ENCODE measurements around the gene FAF1.
"Not testable (repeated sequence)": the region's sequence is repeated elsewhere in the genome, so short reads cannot be mapped to it uniquely, and the experiment has no call there.

The FAF1 gene

DNA sequence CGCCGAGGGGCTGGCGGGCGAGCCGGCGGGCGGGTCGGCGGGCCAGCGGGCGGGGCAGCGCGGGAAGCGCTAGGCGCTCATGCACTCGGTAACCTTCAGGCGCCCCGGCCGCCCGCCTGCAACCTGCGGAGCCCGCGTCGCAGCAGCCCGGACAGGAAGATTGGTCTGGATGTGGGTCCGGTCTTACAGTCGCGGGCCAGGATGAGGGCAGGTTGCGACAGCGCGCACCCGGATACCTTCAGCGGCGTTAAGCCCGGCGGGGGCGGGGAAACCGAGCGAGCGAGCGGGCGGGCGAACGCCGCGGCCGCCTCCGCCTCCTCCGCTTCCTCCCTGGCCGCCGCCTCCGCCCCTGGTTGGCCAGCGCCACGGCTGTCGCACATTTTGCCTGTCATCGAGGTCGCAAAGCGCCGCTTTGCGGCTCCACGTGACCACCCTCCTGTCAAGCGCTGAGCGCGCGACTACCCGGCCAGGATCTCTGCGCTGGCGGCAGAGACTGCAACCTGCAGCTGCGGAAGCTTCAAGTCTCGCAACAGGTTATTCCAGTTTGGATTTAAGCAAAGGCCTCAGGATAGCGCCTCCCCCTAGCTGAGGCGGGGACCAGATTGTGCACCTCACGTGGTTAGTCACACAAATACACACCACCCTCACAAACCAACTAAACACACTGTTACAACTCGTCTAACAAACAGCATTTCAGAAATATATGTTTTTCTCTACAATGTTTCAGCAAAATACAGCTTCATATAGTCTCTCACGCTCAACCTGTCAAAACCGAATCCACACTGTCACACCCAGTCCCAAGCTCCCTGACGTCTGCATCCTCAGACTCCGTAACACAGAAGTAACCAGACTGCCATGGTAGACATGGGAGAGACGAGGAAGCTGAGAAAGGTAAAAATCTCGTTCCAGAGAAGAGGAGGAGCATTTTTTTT is at the start of gene FAF1:
Gene FAF1, minus strand, starts transcription at position 355 of the 932 bp plus-strand sequence. CDS start 456 bp downstream, outside the sequence.
- peak; percentile 90 for DNase-seq

DNA sequence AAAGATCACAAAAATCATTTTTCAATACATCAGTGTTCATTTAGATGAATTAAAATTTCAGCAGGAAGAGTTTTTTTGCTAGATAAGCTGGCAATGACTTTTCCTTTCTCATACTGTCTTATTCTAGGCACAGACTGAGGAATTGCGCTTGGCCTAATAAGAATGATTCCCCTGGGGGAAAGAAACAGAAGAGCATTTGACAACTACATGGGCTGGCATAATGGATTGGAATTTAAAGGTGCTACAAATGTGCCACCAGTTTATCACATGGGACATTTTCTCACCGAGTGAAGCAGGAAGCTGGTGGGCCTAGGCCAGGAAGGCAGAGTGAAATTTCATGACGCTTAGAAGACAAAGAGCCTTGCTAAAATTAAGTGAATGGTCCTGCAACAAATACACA is 49.3 kb upstream of the FAF1 start:
- DNase-seq = no peak

- DNase-seq = not testable (repeated sequence)
Observed at GRCh38 chr1:51005549-51005948, 45.5 kb upstream of the FAF1 start.

- DNase-seq = peak; percentile 91
Observed at GRCh38 chr1:51002516-51002915, 42.4 kb upstream of the FAF1 start.

- no peak for DNase-seq
Observed at GRCh38 chr1:51000651-51001050, 40.6 kb upstream of the FAF1 start.

- no peak for DNase-seq
Observed at GRCh38 chr1:51000160-51000559, 40.1 kb upstream of the FAF1 start.

- not testable (repeated sequence) for DNase-seq
Observed at GRCh38 chr1:50999375-50999774, 39.3 kb upstream of the FAF1 start.

DNA sequence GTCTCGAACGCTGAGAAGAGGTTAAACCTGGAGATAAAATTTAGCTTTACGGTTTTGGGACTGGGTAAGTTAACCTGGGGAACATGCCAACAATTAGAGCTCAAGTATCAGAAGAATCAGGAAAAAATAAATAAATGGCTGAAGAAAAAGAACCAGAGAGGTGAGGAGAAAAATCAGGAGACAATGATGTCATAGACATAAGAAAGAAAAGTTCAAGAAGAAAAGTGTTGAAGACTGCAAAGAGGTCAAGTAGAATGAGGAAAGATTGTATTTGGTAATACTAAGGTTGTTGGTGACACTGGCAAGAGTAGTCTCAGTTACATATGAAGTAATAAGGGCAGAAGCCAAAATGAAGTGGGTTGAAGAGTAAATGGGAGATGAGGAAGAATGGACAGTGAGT is 36.0 kb upstream of the FAF1 start:
- DNase-seq = no peak

- DNase-seq = no peak
Observed at GRCh38 chr1:50995651-50996050, 35.6 kb upstream of the FAF1 start.

- DNase-seq = no peak
Observed at GRCh38 chr1:50994997-50995396, 34.9 kb upstream of the FAF1 start.

GRCh38 chr1:50993645-50994044 is 33.6 kb upstream of the FAF1 start:
- no peak for DNase-seq

DNA sequence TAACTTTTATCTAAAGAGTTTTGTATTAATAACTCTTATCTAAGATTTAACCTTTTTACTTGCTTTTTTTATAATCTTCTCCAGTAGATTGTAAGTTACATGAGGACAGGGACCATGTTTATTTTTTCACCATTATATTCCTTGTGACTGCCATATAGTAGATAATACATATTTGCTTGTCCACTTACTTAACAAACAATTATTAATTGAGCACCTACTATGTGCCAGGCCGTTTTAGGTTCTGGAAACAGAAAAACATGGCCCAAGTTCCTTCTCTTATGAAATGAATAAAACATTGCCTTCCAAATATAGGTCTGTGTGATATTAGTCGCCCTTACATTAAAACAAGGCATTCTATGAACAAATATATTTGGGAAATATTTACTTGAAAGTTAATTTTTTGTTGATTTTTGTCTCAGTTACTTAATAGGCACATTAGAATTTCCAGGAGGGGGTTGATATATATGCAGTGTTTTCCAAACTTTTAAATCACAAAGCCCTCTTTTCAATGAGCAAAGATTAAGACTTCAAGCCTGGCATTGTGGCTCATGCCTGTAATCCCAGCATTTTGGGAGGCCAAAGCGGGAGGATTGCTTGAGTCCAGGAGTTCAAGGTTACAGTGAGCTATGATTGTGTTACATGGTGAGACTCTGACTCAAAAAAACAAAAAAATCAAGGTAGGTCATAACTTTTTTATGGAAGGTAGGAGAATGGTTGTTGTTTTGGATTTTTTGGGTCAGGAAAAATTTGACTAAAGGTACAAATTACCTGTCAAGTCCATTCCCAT is 32.7 kb upstream of the FAF1 start:
- no peak for DNase-seq

DNA sequence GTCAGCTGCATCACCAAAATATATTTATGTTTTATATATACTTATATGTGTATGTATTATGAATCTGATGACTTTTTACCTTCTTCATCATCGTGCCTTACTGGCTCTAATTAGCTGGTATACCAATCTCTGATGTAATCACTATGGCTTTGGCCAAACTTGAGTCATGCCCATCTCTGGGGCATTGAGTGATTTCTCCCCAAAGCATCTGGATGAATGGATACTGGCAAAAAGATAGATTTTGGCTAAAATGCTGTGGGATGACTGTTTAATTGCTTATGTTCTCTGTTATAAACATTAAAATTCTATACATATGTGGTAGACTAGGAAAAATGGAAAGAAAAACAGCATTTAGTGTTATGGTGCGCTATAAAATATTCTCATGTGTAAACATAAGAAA is 29.6 kb upstream of the FAF1 start:
- DNase-seq = no peak

GRCh38 chr1:50986653-50987052 is 26.6 kb upstream of the FAF1 start:
- no peak for DNase-seq

DNA sequence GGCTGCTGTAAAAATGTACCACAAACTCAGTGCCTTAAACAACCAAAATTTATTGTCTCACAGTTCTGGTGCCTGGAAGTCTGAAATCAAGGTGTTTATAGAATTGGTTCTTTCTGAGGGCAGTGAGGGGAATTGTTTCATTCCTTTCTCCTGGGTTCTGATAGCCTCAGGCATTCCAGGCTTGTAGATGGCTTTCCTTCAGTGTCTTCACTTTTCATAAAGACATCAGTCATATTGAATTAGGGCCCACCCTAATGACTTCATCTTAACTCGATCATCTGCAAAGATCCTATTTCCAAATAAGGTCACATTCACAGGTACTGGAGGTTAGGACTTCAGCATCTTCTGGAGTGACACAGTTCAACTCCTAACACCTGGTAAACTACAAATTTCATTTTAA is 25.0 kb upstream of the FAF1 start:
- no peak for DNase-seq

DNA sequence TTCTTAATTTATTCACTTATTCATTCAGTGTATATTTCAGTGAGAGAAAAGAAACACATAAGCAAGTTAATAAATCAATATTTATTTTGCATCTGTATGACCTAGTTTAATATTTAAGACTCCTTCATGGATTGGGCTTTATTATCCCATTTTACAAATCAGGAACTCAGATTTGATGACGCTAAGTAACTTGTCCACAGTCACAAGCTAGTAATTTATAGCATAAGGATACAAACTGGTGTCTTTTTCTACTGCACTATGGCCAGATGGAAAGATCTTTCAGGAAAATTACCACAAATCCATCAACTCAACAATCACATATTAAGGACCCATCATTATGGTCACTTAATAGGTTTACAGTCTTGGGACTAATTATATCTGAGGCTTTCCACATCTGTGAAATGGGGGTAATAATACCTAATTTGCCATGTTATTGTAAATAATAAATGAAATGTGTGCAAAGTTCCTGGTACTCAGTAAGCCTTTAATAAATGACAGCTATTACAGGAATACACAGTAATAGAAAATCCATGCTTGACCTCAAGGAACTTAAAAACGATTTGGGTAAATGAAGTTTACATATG is 23.2 kb upstream of the FAF1 start:
- peak; percentile 91 for DNase-seq

DNA sequence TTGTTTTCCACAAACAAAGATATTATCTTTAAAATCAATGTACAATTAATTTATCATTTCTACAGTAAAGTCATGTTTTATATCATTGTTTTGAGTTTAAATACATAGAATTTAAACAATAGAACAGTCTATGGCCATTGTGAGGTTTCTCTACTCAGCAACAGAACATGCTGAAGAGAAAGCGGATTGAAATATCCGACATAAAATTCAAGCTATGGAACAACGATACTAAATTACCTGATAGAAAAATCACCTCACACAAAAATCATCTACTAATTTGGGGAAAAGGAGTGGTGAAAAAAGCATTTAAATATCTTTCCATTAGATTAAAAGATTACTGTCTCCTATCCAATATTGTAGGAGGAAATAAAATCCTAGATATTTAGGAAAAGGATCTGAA is 22.5 kb upstream of the FAF1 start:
- no peak for DNase-seq

GRCh38 chr1:50981741-50982140 is 21.7 kb upstream of the FAF1 start:
- DNase-seq = peak; percentile 73

DNA sequence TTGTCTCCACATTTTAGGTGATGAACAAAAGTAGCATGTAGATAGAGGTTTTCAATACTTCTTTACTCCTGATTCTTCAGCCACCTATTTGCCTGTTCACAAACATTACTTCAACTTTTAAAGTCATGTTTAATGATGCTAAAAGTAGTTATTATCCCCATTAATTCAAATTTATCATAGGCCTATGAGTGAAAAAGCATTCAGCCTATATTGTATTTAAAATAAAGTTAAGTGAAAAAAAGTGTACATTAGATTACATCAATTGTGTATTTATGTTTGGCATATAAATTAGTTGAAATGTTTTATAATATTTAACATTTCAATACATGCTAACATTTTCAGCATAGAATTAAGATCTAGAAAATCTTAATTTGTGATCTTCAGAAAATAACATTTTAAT is 20.4 kb upstream of the FAF1 start:
- no peak for DNase-seq

DNA sequence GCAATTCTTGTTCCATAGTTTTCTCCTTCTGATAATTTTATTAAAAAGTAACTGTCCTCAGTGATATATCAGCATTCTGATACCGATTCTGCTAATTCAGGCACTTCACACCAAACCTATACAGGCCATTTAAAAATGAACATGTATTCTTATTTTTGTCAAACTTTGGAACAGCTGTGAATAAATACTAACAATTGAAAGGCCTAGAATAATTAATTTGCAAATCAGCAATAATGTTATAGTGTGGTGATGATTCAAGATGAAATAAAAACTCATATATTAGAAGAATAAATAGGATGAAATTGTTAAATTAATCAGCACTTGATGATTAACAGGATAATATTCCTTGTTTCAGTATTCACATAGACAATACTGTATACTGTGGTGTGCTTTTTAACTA is 19.9 kb upstream of the FAF1 start:
- DNase-seq = no peak

DNA sequence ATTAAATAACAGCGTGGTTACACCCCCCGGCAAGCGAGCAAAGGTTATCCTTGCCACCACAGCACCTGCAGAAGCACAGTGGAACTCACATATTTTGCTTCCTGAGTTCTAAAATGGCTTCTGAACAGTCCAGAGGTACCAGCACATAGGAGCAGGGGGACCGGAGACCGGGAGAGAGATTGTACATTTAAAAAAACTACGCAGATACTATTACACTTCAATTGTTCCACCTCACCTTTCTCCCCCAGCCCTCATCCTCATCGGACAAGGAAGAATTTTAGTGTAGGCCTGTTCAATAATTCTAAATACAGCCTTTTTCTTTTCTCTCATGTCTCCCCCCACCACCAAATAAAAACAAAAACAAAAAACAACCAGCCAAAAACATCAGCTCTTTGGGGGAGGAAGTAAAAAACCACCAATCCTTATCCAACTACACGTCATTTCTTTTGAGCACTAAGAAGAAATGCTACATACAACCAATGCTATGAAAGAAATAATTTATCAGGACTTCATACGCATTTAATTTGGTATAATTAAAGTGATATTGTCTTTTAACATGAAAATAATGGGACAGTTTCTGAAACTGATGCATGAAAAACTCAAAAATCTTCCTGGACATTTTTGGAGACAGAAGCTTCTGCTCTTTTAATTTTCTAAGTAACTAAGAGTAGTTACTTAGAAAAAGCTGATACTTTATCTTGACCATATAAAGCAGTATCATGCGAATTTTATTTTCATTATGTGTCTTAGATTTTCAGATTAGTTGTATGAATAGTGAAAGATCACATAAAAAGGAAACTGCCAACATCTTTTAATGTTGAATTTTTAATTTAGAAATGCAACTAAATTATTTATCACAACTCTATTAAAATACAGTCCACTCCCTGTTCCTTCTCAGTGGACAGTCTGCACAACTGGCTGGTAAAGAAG is 19.1 kb upstream of the FAF1 start:
- DNase-seq = peak; percentile 48

GRCh38 chr1:50978144-50978851 is 18.2 kb upstream of the FAF1 start:
- DNase-seq = peak; percentile 47
